ENCODE measurements around the gene FHL2. TPM values are rescaled to one million over a fixed set of nuclear protein-coding genes. Genes with fewer than 3 reads are reported as not detected.

FHL2 gene
- total and polyA plus RNA-seq, 2 donors (not counting 1 experiment from before 2014, with no cell fraction given): not detected

DNA sequence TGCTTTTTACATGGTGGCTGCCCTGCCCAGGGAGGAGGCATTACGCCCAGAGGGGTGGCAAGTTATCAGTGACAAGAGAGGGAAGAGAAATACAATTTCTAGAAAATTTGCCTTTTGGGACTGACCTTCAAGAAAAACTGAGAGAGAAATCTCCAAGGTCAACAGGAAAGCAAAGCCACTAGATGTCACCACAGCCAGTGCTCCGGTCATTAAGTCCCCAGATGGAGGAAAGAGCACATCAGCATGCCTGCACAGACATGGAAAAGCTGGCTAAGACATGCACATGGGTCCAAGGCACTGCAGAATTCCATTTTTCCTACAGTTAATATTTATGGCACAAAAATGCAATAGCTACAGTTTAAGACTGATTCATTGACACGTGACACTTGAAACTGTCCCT, 21.0 kb downstream of the FHL2 start:
- Mint-ChIP-seq H3K9me3 (ENCODE audit: insufficient read depth) (no peaks in the 10 kb centered on the region), H3K4me3 (no peak overlapping the region), H3K4me1 (no peaks in the 10 kb centered on the region), H3K27me3 (no peaks in the 10 kb centered on the region), H3K27ac (no peak overlapping the region)
- Histone ChIP-seq H3K79me2 (ENCODE audit: control insufficient read depth, insufficient read depth, low read length) (no peaks in the 10 kb centered on the region), H3K4me2 (replicated peaks; ENCODE audit: low read depth, low read length, poor library complexity, severe bottlenecking) (no peak overlapping the region), H3K9me3 (ENCODE audit: control extremely low read depth in 1 of 3, control insufficient read depth in 2 of 3, insufficient read depth in 1 of 3, low read length in 2 of 3) (no peaks in the 10 kb centered on the region), H3K4me3 (ENCODE audit: control extremely low read depth in 1 of 5, extremely low read depth in 1 of 5, insufficient read depth in 1 of 5, low read depth in 2 of 5, low read length in 4 of 5) (no peak overlapping the region), H4K20me1 (ENCODE audit: control insufficient read depth, insufficient read depth, low read length, poor library complexity, severe bottlenecking) (no peaks in the 10 kb centered on the region), H3K36me3 (replicated peaks in 1 of 2; ENCODE audit: control extremely low read depth in 1 of 2, control insufficient read depth in 1 of 2, extremely low read depth in 1 of 2, insufficient read depth in 2 of 2, low read length in 1 of 2) (no peaks in the 10 kb centered on the region), H3K4me1 (ENCODE audit: control insufficient read depth in 2 of 2, insufficient read depth in 2 of 2, low read length in 2 of 2) (no peaks in the 10 kb centered on the region), H2AFZ (ENCODE audit: insufficient read depth, low read depth, low read length, poor library complexity, severe bottlenecking) (no peak overlapping the region), H3K9ac (ENCODE audit: low read length) (no peak overlapping the region), H3K27ac (ENCODE audit: low read length in 2 of 2) (no peak overlapping the region), H3K27me3 (replicated peaks in 1 of 4; ENCODE audit: control extremely low read depth in 1 of 4, control insufficient read depth in 3 of 4, insufficient read depth in 4 of 4, low read length in 3 of 4) (no peaks in the 10 kb centered on the region)
- POLR2A ChIA-PET: no interaction called here
- TF ChIP-seq, protein P1, sequence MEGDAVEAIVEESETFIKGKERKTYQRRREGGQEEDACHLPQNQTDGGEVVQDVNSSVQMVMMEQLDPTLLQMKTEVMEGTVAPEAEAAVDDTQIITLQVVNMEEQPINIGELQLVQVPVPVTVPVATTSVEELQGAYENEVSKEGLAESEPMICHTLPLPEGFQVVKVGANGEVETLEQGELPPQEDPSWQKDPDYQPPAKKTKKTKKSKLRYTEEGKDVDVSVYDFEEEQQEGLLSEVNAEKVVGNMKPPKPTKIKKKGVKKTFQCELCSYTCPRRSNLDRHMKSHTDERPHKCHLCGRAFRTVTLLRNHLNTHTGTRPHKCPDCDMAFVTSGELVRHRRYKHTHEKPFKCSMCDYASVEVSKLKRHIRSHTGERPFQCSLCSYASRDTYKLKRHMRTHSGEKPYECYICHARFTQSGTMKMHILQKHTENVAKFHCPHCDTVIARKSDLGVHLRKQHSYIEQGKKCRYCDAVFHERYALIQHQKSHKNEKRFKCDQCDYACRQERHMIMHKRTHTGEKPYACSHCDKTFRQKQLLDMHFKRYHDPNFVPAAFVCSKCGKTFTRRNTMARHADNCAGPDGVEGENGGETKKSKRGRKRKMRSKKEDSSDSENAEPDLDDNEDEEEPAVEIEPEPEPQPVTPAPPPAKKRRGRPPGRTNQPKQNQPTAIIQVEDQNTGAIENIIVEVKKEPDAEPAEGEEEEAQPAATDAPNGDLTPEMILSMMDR (IDR thresholded peaks at IDR 0.05): no peak
- TF ChIP-seq EZH2 (IDR thresholded peaks at IDR 0.05; ENCODE audit: borderline replicate concordance, insufficient read depth, low read depth, low read length, poor library complexity, severe bottlenecking): no peak
- CTCF ChIA-PET: no interaction called here
- 90% methylated on average over 3 of the region's 3 CpGs for WGBS (ENCODE audit: insufficient coverage)
- intact Hi-C loops (cut with micrococcal nuclease): no loop called here
- no peak for DNase-seq
- ATAC-seq (ENCODE audit: low read depth): no peak

DNA sequence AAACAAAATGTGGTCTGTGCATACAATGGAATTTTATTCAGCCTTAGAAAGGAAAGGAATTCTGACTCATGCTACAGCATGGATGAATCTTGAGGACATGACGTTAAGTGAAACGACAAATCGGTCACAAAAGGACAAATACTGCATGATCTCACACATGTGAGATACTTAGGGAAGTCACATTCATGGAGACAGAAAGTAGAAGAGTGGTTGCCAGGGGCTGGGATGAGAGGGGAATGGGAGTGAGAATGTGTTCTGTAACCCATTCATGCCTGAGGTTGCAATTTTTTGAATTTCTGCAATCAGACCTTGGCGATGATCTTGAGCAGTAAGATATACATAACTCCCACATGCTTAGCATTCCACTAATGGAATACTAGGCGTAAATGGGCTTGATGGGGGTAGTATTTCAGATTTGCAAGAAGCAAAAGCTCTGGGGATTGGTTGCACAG, 22.0 kb downstream of the FHL2 start:
- no peaks in the 10 kb centered on the region for H3K27me3 ChIP-seq (replicated peaks in 1 of 4; ENCODE audit: control extremely low read depth in 1 of 4, control insufficient read depth in 3 of 4, insufficient read depth in 4 of 4, low read length in 3 of 4)
- ATAC-seq (ENCODE audit: low read depth) (no peak), DNase-seq (no peak)
- H4K20me1 ChIP-seq (ENCODE audit: control insufficient read depth, insufficient read depth, low read length, poor library complexity, severe bottlenecking): no peaks in the 10 kb centered on the region
- H3K4me3 ChIP-seq (ENCODE audit: control extremely low read depth in 1 of 5, extremely low read depth in 1 of 5, insufficient read depth in 1 of 5, low read depth in 2 of 5, low read length in 4 of 5): no peak overlapping the region
- no peaks in the 10 kb centered on the region for H3K4me1 ChIP-seq (ENCODE audit: control insufficient read depth in 2 of 2, insufficient read depth in 2 of 2, low read length in 2 of 2)
- no peaks in the 10 kb centered on the region for H3K36me3 ChIP-seq (replicated peaks in 1 of 2; ENCODE audit: control extremely low read depth in 1 of 2, control insufficient read depth in 1 of 2, extremely low read depth in 1 of 2, insufficient read depth in 2 of 2, low read length in 1 of 2)
- no peak overlapping the region for H3K27ac ChIP-seq (ENCODE audit: low read length in 2 of 2)
- ChIA-PET CTCF (no interaction called here), POLR2A (no interaction called here)
- Mint-ChIP-seq H3K27ac (no peak overlapping the region), H3K4me3 (no peak overlapping the region), H3K27me3 (no peaks in the 10 kb centered on the region), H3K9me3 (ENCODE audit: insufficient read depth) (no peaks in the 10 kb centered on the region), H3K4me1 (no peaks in the 10 kb centered on the region)
- WGBS (ENCODE audit: insufficient coverage): 100% methylated on average over 3 of the region's 5 CpGs
- H2AFZ ChIP-seq (ENCODE audit: insufficient read depth, low read depth, low read length, poor library complexity, severe bottlenecking): no peak overlapping the region
- H3K9me3 ChIP-seq (ENCODE audit: control extremely low read depth in 1 of 3, control insufficient read depth in 2 of 3, insufficient read depth in 1 of 3, low read length in 2 of 3): no peaks in the 10 kb centered on the region
- intact Hi-C loops (cut with micrococcal nuclease): no loop called here
- H3K79me2 ChIP-seq (ENCODE audit: control insufficient read depth, insufficient read depth, low read length): no peaks in the 10 kb centered on the region
- no peak overlapping the region for H3K4me2 ChIP-seq (replicated peaks; ENCODE audit: low read depth, low read length, poor library complexity, severe bottlenecking)
- TF ChIP-seq, protein P1 (IDR thresholded peaks at IDR 0.05): no peak
- TF ChIP-seq EZH2 (IDR thresholded peaks at IDR 0.05; ENCODE audit: borderline replicate concordance, insufficient read depth, low read depth, low read length, poor library complexity, severe bottlenecking): no peak
- H3K9ac ChIP-seq (ENCODE audit: low read length): no peak overlapping the region

Data from B cell (primary cell).